ENCODE results near the gene GALNT2.

DNA sequence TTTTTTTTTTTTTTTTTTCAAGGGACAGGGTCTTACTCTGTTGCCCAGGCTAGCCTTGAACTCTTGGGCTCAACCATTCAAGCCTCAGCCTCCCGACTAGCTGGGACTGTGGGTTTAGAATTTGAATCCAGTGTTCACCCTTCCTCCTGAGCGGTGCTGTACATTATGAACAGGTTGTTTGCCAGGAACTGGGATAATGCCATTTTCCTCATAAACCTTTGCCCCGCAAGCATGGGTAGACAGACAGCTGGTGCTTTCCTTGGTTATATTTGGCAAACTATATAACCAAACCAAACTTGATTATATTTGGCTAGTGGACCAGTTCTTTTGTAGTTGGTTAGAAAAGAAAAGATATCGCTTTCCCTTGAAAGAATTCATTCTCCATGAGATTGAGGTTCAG is 54.9 kb downstream of the GALNT2 start:
- TF ChIP-seq, protein P1, sequence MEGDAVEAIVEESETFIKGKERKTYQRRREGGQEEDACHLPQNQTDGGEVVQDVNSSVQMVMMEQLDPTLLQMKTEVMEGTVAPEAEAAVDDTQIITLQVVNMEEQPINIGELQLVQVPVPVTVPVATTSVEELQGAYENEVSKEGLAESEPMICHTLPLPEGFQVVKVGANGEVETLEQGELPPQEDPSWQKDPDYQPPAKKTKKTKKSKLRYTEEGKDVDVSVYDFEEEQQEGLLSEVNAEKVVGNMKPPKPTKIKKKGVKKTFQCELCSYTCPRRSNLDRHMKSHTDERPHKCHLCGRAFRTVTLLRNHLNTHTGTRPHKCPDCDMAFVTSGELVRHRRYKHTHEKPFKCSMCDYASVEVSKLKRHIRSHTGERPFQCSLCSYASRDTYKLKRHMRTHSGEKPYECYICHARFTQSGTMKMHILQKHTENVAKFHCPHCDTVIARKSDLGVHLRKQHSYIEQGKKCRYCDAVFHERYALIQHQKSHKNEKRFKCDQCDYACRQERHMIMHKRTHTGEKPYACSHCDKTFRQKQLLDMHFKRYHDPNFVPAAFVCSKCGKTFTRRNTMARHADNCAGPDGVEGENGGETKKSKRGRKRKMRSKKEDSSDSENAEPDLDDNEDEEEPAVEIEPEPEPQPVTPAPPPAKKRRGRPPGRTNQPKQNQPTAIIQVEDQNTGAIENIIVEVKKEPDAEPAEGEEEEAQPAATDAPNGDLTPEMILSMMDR (IDR thresholded peaks at IDR 0.05): no peak
- TF ChIP-seq POLR2A (IDR thresholded peaks at IDR 0.05): no peak

Measured in ovary (tissue), 3 donors.